GM23338 (cell line): ENCODE results near the gene CPT2.

Experiments used
- CREB1 ChIP-seq: fragments of 250-450 bp; sonication (Bioruptor Pico); IDR thresholded peaks from 2 replicates; pipeline ENCODE4 v1.5.0; 2020; ENCODE audit warnings: low read depth, mild to moderate bottlenecking, moderate library complexity
- CTCF ChIP-seq, 2 experiments: fragments of 200-600 bp in 1 of 2; sonication (generic) in 1 of 2; conservative IDR thresholded peaks; 2 replicates each; pipeline versions ENCODE4 v1.5.1 to v1.6.1; 2016 to 2017; ENCODE audit warnings: antibody characterized with exemption in 2 of 2, low read depth in 2 of 2, mild to moderate bottlenecking in 2 of 2, moderate library complexity in 1 of 2
- EZH2phosphoT487 ChIP-seq: fragments of 200-600 bp; sonication (generic); IDR thresholded peaks from one replicate; pipeline ENCODE4 v1.8.1; 2018; ENCODE audit warnings: antibody characterized with exemption; ENCODE audit not compliant: unreplicated experiment
- POLR2AphosphoS5 ChIP-seq: IDR thresholded peaks from 2 replicates; pipeline ENCODE4 v1.6.1; 2016; ENCODE audit warnings: antibody characterized with exemption, low read depth
- REST ChIP-seq: IDR thresholded peaks from one replicate; pipeline ENCODE4 v1.6.1; 2018; ENCODE audit warnings: antibody characterized with exemption; ENCODE audit not compliant: unreplicated experiment

DNA sequence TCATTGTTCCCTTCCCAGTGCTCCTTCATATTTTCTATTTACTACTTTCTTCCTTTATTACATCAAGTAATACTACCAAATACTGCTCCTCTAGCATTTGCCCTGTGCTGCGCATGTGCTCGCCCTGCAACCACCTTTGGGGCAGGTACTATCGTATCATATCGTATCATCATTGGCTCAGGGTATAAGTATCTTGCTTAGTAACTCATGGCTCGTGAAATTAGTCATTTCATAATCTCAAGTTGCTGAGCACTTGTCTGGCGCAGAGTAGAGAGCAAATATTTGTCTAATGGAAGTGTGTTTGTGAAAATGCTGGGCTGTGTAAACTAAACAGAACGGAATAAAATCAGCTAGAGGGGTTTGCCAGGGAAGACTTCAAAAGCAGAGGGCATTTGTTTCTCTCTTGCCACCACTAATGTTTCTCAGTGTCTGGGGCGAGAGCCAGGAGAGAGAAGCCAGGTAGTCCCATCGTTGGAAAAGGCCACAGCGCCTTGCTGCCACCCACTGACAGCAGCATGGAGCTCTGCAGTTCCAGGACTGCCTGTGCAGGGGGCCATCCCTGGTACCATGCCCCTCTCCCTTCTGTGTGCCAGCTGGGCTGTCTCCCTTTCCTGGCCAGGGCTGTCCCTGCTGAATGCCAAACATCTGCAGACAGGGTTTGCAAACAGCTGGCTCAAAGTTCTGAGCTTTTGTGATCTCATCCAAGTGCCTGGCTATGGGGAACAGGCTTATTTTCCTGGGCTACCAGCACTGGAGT, 20.0 kb upstream of the CPT2 start:
- peak in 1 of 2 experiments; percentile 50; a peak in 2 of 4 replicates for TF ChIP-seq CTCF (conservative IDR thresholded peaks at IDR 0.05; ENCODE audit: low read depth in 2 of 2)
- TF ChIP-seq POLR2AphosphoS5, result no peak
- TF ChIP-seq CREB1 (CRISPR knock-in tag), result no peak
- no peak for TF ChIP-seq EZH2phosphoT487
- TF ChIP-seq REST, result no peak
